HG03378 (cell line): ENCODE data around the gene HIGD1B.

ENCODE experiments used
- ATAC-seq: cut with Tn5 transposase; IDR thresholded peaks from one replicate; pipeline ENCODE4 v1.9.1; 2021; ENCODE audit warnings: mild to moderate bottlenecking, moderate library complexity; ENCODE audit not compliant: unreplicated experiment

HIGD1B gene

GRCh38 chr17:44832805-44833204 lies 14.9 kb upstream of the HIGD1B start:
- ATAC-seq, result no peak

- ATAC-seq, result no peak
Observed at GRCh38 chr17:44837196-44837595, 10.5 kb upstream of the HIGD1B start.

- no peak for ATAC-seq
Observed at GRCh38 chr17:44840274-44840673, 7.4 kb upstream of the HIGD1B start.

DNA sequence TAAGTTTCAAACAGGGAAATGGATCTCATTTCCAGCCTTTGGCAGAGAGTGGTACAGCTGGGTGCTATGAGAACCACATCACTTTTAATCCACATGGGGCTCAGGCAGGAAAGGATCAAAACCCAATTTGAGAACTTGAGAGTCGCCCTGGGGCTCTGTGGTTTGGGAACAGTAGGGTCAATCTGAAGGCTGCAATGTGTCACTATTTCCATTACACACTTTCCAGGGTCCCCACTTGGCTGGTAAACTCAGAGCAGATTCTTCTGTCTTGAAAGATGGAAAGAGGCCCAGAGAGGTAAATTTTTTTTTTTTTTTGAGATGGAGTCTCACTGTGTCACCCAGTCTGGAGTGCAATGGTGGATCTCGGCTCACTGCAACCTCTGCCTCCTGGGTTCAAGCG lies 6.7 kb upstream of the HIGD1B start:
- no peak for ATAC-seq

GRCh38 chr17:44842748-44843147 lies 4.9 kb upstream of the HIGD1B start:
- ATAC-seq, result no peak

- no peak for ATAC-seq
Observed at GRCh38 chr17:44844390-44844830, 3.3 kb upstream of the HIGD1B start.

- ATAC-seq, result no peak
Observed at GRCh38 chr17:44846206-44846605, 1.5 kb upstream of the HIGD1B start.

- ATAC-seq, result no peak
Observed at GRCh38 chr17:44848257-44848795, 643 bp downstream of the HIGD1B start.

DNA sequence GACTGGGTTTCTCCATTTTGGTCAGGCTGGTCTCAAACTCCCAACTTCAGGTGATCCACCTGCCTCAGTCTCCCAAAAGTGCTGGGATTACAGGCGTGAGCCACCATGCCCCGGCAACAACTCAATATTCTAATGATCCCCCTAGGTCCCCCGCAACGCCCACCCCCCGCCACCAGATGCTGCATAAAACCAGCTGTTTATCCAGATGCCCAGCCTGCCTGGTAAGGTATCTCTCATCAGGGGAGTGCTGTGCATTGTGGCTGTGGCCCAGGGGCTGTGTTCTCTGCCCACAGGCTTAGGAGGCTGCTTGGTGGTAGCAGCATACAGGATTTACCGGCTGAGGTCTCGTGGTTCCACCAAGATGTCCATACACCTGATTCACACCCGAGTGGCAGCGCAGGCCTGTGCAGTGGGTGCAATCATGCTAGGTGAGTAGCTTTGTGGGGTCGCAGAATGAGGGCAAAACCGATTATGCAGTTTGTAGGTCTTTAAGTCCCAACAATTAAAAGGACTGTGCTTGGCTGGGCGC lies 1.3 kb downstream of the HIGD1B start:
- ATAC-seq, result no peak

DNA sequence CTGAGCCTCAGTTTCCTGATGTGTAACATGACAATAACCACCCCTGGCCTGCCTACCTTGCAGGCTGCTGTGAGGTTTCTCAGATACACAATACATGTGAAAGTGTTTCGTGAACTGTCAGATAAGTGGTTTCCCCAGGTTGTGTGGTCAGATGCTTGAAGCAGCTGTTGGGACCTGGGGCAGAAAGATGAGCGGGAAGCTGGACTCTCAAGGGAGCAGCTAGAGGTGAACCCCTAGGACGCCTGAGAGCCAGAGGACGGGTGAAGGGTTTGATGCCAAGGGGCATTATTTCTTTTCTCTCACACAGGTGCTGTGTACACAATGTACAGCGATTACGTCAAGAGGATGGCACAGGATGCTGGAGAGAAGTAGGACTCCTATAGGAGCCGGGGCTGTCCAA lies 2.3 kb downstream of the HIGD1B start:
- ATAC-seq, result no peak

DNA sequence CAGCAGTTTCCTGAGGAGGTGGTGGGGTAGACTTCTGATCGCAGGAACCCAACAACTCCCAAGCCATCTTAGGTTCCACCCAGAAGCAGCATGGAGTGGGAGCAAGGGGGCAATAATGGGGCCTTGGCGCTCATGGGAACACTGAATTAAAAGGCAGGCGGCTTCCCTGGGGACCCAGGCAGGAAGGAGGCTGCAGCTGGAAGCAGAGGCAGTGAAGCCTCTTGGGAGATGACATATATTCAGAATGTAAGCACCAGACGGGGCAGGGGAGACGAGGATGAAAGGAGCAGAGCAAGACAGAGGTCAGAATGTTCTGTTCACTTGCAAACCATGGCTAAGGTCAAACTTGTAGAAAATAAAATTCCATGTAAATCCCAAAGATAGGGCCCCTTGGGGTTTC lies 2.9 kb downstream of the HIGD1B start:
- ATAC-seq, result no peak

DNA sequence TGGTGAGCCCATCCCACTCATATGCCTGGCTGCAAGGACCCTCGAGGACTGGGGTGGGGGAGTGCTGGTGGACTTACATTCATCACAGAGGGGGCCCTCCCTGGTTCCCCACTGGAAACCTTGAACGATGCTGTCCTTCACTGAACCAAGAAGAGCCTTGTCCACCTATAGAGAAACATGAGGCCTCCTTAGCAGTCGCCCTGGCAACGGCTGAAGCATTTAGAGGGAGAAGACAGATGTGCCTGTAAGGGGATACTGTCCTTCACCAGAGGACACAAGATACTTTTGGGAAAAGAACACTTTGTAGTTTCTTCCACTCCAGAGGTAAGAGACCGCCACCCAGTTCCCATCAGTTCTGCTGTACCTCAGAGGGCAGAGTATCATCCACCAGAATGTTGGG lies 6.5 kb downstream of the HIGD1B start:
- no peak for ATAC-seq

GRCh38 chr17:44859701-44860100 lies 12.0 kb downstream of the HIGD1B start:
- ATAC-seq, result no peak

DNA sequence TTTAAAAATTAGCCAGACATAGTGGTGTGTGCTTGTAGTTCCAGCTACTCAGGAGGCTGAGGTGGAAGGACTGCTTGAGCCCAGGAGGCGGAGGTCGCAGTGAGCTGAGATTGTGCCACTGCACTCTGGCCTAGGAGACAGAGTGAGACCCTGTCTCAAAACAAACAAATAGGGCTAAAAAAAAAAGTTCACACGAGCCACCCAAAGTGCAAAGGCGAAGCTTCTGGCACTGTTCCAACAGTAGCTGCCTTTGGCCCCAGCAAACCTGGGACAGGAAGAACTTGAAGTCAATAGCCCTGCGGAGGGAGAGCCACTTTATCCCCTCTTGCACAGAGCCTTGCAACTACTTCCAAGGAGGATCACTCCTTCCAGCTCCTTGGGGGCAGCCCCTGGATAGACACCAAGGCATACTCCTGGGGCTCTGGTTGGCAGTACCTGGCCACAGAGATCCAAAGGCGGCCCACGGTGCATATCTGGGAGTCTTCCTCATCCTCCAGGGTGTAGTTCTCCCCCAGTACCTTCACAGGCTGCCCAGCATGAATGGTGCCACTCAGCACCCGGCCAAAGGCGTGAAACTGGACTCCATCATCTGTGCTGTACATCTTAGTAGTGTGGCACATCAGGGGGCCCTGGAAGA lies 14.7 kb downstream of the HIGD1B start:
- no peak for ATAC-seq

GRCh38 chr17:44863061-44863918 lies 15.6 kb downstream of the HIGD1B start:
- no peak for ATAC-seq

DNA sequence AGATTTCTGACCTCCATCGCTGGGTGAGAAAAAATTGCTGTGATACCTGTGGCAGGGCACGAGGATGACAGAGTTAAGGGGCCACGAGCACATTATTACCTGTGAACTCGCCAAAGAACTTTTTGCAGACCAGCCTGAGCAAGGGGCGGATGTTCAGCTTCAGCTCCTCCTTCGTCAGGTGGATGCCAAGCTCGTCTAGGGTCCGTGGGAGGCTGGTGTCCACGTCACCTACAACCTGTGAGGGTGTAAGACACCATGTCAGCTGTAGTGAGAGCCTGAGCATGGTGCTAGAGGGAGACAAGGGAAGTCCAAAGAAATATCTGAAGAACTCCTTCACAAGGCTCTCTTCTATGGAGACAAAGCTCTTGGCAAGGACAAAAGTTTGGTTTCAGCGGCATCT lies 17.1 kb downstream of the HIGD1B start:
- no peak for ATAC-seq

DNA sequence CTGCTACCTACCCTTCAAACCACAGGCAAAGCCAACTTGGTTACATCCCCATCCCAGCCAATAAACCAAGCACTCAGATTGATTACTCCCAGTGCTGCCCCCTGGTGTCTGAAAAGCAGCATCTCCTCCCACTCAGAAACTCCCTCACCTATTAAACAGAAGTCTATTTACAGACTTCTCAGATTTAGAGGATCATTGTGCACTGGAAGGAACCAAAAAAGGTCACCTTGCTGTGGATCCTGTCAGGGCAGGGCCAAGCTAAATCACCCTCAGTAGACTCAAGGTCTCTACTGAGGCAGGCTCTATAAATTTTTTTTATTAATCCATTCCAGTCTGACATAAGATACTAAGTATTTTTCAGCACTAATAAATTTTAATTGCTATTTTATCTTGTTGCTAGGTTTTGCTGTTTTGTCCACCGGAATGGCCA lies 17.6 kb downstream of the HIGD1B start:
- no peak for ATAC-seq

GRCh38 chr17:44865931-44866330 lies 18.2 kb downstream of the HIGD1B start:
- ATAC-seq, result no peak

DNA sequence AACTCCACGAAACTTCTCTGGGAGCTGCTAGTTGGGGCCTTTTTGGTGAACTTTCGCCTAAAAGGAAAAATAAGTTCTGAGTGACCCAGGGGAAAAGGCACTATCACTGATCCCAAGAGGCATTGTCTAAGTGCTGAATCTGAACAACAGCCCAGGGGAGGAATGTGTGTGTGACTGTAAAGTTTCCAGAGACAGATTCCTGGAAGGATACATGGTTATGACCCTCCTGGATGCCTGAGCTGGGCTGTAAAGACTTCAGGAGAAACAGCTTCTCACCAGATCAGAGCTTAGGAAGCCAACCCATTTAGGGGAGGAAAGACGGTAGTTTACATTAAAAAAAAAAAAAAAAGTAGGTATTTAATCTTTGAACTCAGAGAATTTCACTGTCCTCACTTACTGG lies 20.2 kb downstream of the HIGD1B start:
- no peak for ATAC-seq

DNA sequence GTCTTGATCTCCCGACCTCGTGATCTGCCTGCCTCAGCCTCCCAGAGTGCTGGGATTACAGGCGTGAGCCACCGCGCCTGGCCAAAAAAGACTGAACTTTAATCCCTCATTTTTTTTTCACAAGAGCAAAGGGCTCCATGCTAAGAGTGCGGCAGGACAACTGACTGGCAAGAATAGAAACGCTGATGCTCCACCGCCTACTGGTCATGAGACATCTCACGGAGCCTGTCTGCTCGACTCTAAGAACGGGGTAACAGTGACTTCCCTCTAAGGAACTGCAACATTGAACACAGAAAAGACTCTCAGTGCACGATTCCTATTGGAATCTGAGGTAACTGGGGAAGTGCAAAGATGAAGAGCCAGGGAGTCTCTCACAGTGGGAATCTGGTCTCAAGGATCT lies 23.9 kb downstream of the HIGD1B start:
- no peak for ATAC-seq

DNA sequence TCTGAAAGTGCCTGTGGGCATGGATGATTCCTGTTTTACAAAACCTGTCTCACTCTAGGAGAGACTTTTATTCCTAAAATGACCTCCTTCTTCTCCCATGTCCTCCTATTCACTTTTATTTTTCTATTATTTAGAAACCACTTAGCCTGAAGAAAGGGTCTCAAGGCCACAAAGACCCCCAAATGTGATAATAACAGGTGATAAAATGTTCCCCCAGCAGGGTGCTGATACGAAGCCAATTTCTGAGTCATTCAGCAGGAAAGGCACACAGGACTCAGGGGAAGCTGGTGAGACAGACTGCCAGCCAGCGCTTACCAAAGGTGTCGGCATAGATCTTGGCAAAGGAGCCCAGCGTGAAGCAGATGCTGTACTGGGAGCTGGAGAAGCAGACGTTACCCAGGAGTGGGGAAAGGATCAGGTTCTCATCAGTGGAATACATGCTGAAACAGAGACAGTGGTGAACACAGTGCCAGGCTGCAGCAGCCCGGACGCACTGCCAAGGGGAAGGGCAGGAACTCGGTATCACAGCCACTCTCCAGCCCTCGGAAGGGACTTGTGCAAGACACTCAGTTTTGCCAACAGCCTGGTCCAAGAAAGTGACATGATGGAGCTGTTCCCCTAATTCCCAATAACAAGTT lies 24.6 kb downstream of the HIGD1B start:
- ATAC-seq, result no peak
